Stimulated activated naive CD8-positive, alpha-beta T cell treated with anti-CD3 and anti-CD28 coated beads, Interleukin-15, amount 100 ng/mL, for 72 hours (primary cell): Measurements from ENCODE around the gene ZNF750.

Experiments
- ATAC-seq: fragments of 150-1000 bp; cut with Tn5 transposase; 2 replicates; pipeline ENCODE4 v1.10.0; 2021; ENCODE audit warnings: mild to moderate bottlenecking, moderate library complexity
- DNase-seq, 2 donors: peaks; one replicate each; pipeline ENCODE4 v3.0.0; 2021 to 2022
- H3K27ac Mint-ChIP-seq, 2 donors: one replicate each; pipeline ENCODE4 v1.8.0; 2022; ENCODE audit warnings: mild to moderate bottlenecking in 2 of 2, mixed read lengths in 2 of 2, moderate library complexity in 2 of 2
- H3K27me3 Mint-ChIP-seq: one replicate; pipeline ENCODE4 v1.8.0; 2022; ENCODE audit warnings: mixed read lengths
- H3K4me1 Mint-ChIP-seq: one replicate; pipeline ENCODE4 v1.8.0; 2022; ENCODE audit warnings: mild to moderate bottlenecking, mixed read lengths
- H3K4me3 Mint-ChIP-seq, 2 donors: one replicate each; pipeline ENCODE4 v1.8.0; 2022; ENCODE audit warnings: mild to moderate bottlenecking in 2 of 2, mixed read lengths in 2 of 2, moderate library complexity in 1 of 2
- H3K9me3 Mint-ChIP-seq, 2 donors: one replicate each; pipeline ENCODE4 v1.8.0; 2022; ENCODE audit warnings: mixed read lengths in 2 of 2

The ZNF750 gene

DNA sequence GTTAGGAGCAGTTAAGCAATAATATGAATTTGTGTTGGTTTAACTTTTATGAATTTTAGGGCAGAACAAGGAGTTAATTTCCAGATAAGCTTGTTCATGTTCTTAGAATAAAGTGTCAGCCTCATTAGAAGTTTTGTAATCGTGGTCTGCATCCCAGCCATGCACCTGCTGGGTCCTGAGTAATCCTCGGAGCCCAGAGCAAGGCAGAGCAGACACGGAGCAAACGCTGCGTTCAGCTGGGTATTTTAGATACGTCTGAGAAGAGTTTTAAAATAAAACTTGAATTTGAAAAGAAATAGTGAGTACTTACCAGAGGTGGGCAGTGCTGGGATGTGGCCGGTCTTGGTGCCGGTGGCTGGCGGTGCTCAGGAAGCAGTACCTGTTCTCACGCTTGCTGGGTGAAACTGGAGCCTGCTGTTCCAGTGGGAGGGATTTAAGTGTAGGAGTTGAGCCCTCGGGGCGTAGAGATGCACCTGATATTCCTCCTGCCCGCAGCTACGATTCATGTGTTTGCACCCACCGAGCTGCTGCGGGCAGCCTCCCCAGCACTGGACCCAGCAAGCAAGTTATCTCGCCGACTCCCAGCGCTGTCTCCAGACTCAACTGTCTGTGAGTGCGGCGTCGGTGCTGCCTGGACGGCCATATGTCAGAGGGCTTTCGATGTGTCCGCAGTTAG is at the start of gene ZNF750:
Gene ZNF750, minus strand, starts transcription at position 406 of the 676 bp plus-strand sequence. CDS start 7,568 bp downstream, outside the sequence.
- Mint-ChIP-seq H3K27ac (no peak within 1 kb of the TSS), H3K4me1 (peaks cover 11% of the 10 kb centered on the region), H3K9me3 (no peaks in the 10 kb centered on the region), H3K4me3 (no peak within 1 kb of the TSS), H3K27me3 (no peaks in the 10 kb centered on the region)
- ATAC-seq, result no peak
- DNase-seq, result no peak

- ATAC-seq (no peak), DNase-seq (no peak)
- H3K9me3 Mint-ChIP-seq, result no peaks in the 10 kb centered on the region
- no peaks in the 10 kb centered on the region for H3K27me3 Mint-ChIP-seq
- peaks cover 42% of the 10 kb centered on the region for H3K4me1 Mint-ChIP-seq
- H3K27ac Mint-ChIP-seq, result peak overlapping the region in 1 of 2 donors; percentile 83
- no peak overlapping the region for H3K4me3 Mint-ChIP-seq
Observed at GRCh38 chr17:82888583-82889495, 49.0 kb upstream of the ZNF750 start.

GRCh38 chr17:82887255-82888164 is 47.7 kb upstream of the ZNF750 start:
- H3K27me3 Mint-ChIP-seq, result no peaks in the 10 kb centered on the region
- ATAC-seq (no peak), DNase-seq (no peak)
- no peaks in the 10 kb centered on the region for H3K9me3 Mint-ChIP-seq
- no peak overlapping the region for H3K4me3 Mint-ChIP-seq
- H3K27ac Mint-ChIP-seq, result peak overlapping the region in 1 of 2 donors; percentile 47
- peaks cover 42% of the 10 kb centered on the region for H3K4me1 Mint-ChIP-seq

DNA sequence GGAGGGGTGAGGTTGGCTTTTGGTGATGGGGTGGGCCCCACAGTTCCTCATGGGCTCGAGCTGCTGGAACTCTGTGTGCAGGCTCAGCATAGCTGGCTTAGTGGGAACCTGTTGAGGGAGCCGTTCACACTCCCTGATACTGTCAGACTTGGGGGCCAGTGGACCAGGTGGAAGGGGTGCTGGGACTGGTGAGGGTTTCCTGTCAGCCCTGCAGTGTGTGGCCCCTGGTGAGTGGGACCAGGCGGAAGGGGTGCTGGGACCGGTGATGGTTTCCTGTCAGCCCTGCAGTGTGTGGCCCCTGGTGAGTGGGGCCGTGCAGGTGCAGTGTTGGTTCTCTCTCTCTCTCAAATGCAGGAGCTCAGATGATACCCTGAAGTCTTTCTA is 45.1 kb upstream of the ZNF750 start:
- H3K27me3 Mint-ChIP-seq, result no peaks in the 10 kb centered on the region
- H3K4me3 Mint-ChIP-seq, result peak overlapping the region; percentile 73 to 84

DNA sequence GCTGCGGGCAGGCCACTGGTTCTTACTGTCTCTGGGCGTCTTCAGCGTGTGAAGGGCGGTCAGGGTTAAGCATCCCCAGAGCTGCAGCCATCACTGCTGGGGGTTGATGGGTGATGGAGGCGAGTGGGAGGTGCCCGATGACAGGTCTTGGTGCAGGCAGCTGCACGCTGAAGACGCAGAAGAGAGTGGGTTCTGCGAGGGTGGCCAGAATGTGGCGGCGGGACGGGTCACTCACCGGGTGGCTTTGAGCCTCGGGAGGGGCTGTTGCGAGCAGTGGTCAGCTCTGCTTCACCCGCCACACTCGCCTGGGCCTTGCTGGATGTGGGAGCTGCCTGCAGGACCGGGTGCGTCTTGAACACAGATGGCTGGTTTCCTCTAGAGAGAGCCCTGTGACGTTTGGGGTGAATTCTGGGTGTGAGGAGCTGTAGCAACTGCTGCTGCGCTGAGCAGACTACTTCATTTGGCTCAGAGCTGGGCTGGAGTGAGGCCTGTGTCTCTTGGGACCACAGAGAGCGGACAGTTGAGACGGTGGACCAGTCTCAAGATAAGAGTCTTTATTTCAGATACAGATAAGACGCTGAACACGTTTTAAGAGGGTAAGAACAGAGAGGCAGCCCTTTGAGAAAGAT is 44.6 kb upstream of the ZNF750 start:
- Mint-ChIP-seq H3K27me3 (no peaks in the 10 kb centered on the region), H3K4me3 (peak overlapping the region; percentile 73 to 84), H3K4me1 (peaks cover 67% of the 10 kb centered on the region), H3K9me3 (no peaks in the 10 kb centered on the region), H3K27ac (peak overlapping the region; percentile 59 to 84)
- ATAC-seq (no peak), DNase-seq (no peak)

More for the DNA sequence above, 45.1 kb upstream of the ZNF750 start:
- Mint-ChIP-seq H3K9me3 (no peaks in the 10 kb centered on the region), H3K27ac (peak overlapping the region; percentile 59 to 84), H3K4me1 (peaks cover 63% of the 10 kb centered on the region)
- no peak for DNase-seq
- peak; percentile 54 for ATAC-seq

GRCh38 chr17:82883419-82884031 is 43.7 kb upstream of the ZNF750 start:
- Mint-ChIP-seq H3K9me3 (no peaks in the 10 kb centered on the region), H3K27ac (peak overlapping the region; percentile 2 to 57), H3K27me3 (no peaks in the 10 kb centered on the region), H3K4me1 (peaks cover 76% of the 10 kb centered on the region), H3K4me3 (peak overlapping the region; percentile 66 to 84)
- DNase-seq (no peak), ATAC-seq (peak; percentile 10)

DNA sequence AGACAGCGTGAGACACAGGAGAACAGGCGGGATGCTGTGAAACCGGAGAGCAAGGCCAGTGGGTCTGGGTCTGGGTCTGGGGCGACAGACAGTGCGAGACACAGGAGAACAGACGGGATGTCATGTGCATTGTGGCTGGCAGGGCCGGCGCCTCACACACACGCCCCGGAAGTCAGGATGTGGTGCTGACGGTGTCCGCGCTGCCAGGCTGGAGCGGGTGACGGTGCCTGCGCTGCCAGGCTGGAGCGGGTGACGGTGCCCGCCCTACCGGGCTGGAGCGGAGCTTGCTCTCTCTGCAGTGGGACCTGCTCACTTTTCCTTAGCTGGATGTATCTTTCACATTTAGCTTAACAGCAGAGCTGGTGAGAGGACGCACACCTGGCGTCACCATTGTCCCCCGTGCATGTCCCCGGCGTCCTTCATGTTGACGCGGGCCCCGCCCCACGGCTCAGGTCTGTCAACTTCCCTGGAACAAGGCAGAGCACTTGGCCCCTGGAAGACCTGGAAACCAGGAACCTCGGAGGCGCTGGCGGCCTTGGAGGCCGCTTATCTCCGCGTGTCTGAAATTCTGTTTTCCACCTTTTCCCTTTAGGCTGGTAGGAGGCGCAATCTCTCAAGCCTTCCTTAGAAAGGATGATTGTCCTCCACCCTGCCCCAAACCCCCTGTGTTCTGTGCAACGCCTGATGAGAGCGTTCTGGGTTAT is 43.0 kb upstream of the ZNF750 start:
- H3K4me1 Mint-ChIP-seq, result peaks cover 83% of the 10 kb centered on the region
- no peaks in the 10 kb centered on the region for H3K9me3 Mint-ChIP-seq
- DNase-seq (peak; percentile 51 to 76), ATAC-seq (peak; percentile 93)
- peak overlapping the region; percentile 91 to 97 for H3K27ac Mint-ChIP-seq
- no peaks in the 10 kb centered on the region for H3K27me3 Mint-ChIP-seq
- peak overlapping the region; percentile 66 to 84 for H3K4me3 Mint-ChIP-seq

DNA sequence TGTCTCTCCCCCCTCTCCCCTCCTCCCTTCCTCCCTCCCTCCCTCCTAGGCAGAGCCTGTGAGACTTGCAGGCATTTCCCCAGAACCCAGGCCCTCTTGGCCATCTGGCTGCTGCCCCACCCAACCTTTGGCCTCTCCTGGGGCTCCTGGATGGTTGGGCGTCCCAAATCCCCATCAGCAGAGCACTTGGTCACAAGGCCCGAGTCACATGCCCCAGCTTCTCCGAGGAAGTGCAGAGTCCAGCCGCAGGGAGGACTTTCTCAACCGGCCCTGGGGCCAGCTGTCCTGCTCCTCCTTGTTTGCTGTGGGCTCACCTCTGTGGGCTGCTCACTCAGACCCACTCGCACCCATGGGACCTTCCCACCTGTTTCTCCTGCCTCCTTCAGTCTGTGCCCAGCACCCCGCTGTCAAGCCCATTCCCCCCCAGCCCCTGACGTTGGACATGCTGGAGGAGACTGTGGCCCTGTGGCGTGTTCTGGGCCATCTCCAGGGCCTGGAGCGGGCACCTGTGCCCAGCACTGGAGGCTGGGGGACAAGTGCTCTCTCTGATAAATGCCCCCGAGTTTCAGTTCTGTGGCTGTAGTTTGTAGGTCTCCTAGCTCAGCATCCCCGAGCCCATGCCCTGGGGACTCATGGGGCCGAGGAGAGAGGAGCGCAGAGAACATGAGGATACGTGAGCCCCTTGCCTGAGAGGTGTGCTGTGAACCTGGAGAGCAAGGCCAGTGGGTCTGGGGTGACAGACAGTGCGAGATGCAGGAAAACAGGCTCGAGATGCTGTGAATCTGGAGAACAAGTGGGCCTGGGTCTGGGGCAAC is 42.3 kb upstream of the ZNF750 start:
- Mint-ChIP-seq H3K9me3 (no peaks in the 10 kb centered on the region), H3K27me3 (no peaks in the 10 kb centered on the region), H3K4me3 (peak overlapping the region; percentile 66 to 84), H3K4me1 (peaks cover 90% of the 10 kb centered on the region), H3K27ac (peak overlapping the region; percentile 91 to 97)
- no peak for DNase-seq
- ATAC-seq, result peak; percentile 4

DNA sequence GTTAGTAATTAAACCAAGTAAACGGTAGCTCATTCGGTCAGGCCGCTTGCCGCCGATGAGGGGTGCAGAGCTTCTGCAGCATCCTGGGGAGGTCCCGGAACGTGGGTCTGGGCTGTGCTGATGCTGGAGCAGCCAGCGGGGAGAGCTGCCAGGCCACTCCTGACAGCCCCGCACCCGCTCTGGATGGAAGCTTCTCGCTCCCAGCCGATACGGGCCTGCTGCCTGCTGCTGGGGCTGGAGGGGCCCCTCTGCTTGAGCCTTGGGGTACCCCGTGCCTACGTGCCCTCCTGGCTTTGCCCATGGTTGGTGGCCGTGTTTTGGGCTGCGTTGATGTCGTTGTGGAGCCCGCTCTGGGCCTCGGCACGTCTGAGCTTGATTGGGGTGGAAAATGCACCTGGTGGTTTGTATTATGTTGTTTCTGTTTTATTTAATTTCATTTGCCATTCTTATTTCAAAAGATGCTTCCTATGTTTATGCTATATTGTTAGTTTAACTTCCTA is 41.6 kb upstream of the ZNF750 start:
- DNase-seq, result no peak
- no peaks in the 10 kb centered on the region for H3K27me3 Mint-ChIP-seq
- H3K4me3 Mint-ChIP-seq, result no peak overlapping the region
- no peaks in the 10 kb centered on the region for H3K9me3 Mint-ChIP-seq
- no peak for ATAC-seq
- peaks cover 97% of the 10 kb centered on the region for H3K4me1 Mint-ChIP-seq
- H3K27ac Mint-ChIP-seq, result peak overlapping the region in 1 of 2 donors; percentile 22

- DNase-seq (no peak), ATAC-seq (no peak)
- H3K9me3 Mint-ChIP-seq, result no peaks in the 10 kb centered on the region
- H3K27me3 Mint-ChIP-seq, result no peaks in the 10 kb centered on the region
- no peak overlapping the region for H3K4me3 Mint-ChIP-seq
- peaks cover 97% of the 10 kb centered on the region for H3K4me1 Mint-ChIP-seq
- H3K27ac Mint-ChIP-seq, result peak overlapping the region; percentile 8 to 10
Observed at GRCh38 chr17:82880620-82881323, 41.0 kb upstream of the ZNF750 start.

DNA sequence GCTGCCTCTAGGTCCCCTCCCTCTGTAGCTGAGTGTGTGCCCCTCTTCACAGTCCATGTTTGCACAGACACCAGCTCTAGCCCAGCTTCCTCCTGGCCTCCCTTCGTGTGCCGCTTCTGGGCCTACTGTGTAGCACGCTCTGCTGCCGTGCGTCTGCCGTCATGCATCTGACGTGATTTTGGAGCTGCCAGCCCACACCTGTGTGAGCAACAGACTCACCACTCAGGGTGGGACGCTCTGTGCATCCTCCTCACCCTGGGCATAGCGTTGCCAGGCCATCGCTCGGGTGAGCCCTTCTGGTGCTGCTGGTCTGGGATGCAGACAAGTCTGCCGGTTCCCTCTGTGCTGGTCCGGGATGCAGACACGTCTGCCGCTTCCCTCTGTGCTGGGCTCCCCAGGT is 39.4 kb upstream of the ZNF750 start:
- Mint-ChIP-seq H3K4me3 (no peak overlapping the region), H3K4me1 (peaks cover 91% of the 10 kb centered on the region), H3K27me3 (no peaks in the 10 kb centered on the region), H3K9me3 (no peaks in the 10 kb centered on the region), H3K27ac (no peak overlapping the region)
- DNase-seq (no peak), ATAC-seq (no peak)

DNA sequence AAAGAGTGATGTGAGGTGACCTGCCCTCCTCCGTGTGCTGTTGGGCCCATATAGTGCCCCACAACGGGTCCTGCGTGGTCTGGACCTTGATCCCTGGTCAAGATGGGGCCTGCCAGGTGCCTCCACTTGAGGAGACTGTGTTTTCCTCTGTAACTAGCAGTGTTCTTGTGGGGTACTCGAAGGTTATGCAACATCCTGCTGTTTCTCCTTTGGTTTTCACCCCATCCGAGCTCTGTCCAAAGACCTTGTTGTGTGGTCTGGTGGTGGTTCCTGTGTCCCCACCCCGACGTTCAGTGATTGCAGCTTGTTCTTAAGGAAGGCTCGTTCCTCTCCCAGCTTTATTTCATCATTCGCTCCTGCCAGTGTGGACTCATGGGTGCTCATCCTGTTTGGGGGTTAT is 38.7 kb upstream of the ZNF750 start:
- ATAC-seq (no peak), DNase-seq (no peak)
- H3K27me3 Mint-ChIP-seq, result no peaks in the 10 kb centered on the region
- no peaks in the 10 kb centered on the region for H3K9me3 Mint-ChIP-seq
- peak overlapping the region in 1 of 2 donors; percentile 59 for H3K4me3 Mint-ChIP-seq
- H3K27ac Mint-ChIP-seq, result peak overlapping the region; percentile 8 to 55
- peaks cover 84% of the 10 kb centered on the region for H3K4me1 Mint-ChIP-seq
